PC-9 (cell line): ENCODE data around the gene SAPCD1. TPM values are rescaled to one million over a fixed set of nuclear protein-coding genes. Genes with fewer than 3 reads are reported as not detected.

Source experiments
- BruUV-seq: library from RNA; stranded (reverse); fragments of 400-500 nt; replicated peaks from 2 replicates; lab custom pipeline; 2021; lab: Mats Ljungman, UMichigan
- CTCF ChIA-PET: fragments of 300-600 bp; sonication (Branson Sonifier 250); formaldehyde crosslinking; loops from one replicate; lab custom pipeline; 2022; ENCODE audit warnings: antibody characterized with exemption; lab: Charles Lee
- POLR2A ChIA-PET: fragments of 300-600 bp; sonication (Branson Sonifier 250); formaldehyde crosslinking; loops from one replicate; lab custom pipeline; 2022; ENCODE audit warnings: antibody characterized with exemption; ENCODE audit not compliant: unreplicated experiment; lab: Charles Lee
- DNase-seq, 2 experiments: peaks; one replicate each; pipeline versions ENCODE4 v3.0.0 to v3.0.0-alpha.2; 2015 to 2022; ENCODE audit warnings: mixed read lengths in 1 of 2
- H2AFZ ChIP-seq: fragments of 200-600 bp; sonication (generic); 2 replicates; pipeline ENCODE4 v1.8.1; 2017; ENCODE audit warnings: antibody characterized with exemption
- H3F3A ChIP-seq: fragments of 200-600 bp; sonication (generic); 2 replicates; pipeline ENCODE4 v1.8.1; 2017; ENCODE audit warnings: antibody characterized with exemption, mild to moderate bottlenecking, low read depth; ENCODE audit not compliant: insufficient read depth
- H3K27ac ChIP-seq: fragments of 200-600 bp; sonication (generic); 2 replicates; pipeline ENCODE4 v1.6.1; 2016; ENCODE audit warnings: mixed run types
- H3K27me3 ChIP-seq: fragments of 200-600 bp; sonication (generic); 2 replicates; pipeline ENCODE4 v1.6.1; 2016; ENCODE audit warnings: low read depth, mixed run types; ENCODE audit not compliant: insufficient read depth
- H3K36me3 ChIP-seq: fragments of 200-600 bp; sonication (generic); 2 replicates; pipeline ENCODE4 v1.6.1; 2016; ENCODE audit warnings: low read depth, mixed run types
- H3K4me1 ChIP-seq: fragments of 200-600 bp; sonication (generic); replicated peaks from 2 replicates; pipeline ENCODE4 v1.6.1; 2016; ENCODE audit warnings: mixed run types; ENCODE audit not compliant: insufficient read depth
- H3K4me2 ChIP-seq: fragments of 200-600 bp; sonication (generic); 2 replicates; pipeline ENCODE4 v1.6.1; 2017; ENCODE audit warnings: mixed run types
- H3K4me3 ChIP-seq: fragments of 200-600 bp; sonication (generic); 2 replicates; pipeline ENCODE4 v1.6.1; 2016; ENCODE audit warnings: mixed run types
- H3K79me2 ChIP-seq: fragments of 200-600 bp; sonication (generic); 2 replicates; pipeline ENCODE4 v1.6.1; 2017; ENCODE audit warnings: low read depth, mixed run types
- H3K9me2 ChIP-seq: fragments of 200-600 bp; sonication (generic); 2 replicates; pipeline ENCODE4 v1.8.1; 2017; ENCODE audit warnings: mild to moderate bottlenecking; ENCODE audit not compliant: insufficient read depth
- H3K9me3 ChIP-seq: fragments of 200-600 bp; sonication (generic); 2 replicates; pipeline ENCODE4 v1.8.1; 2016; ENCODE audit warnings: low read depth; ENCODE audit not compliant: insufficient read depth
- H4K20me1 ChIP-seq: fragments of 200-600 bp; sonication (generic); 2 replicates; pipeline ENCODE4 v1.8.1; 2017; ENCODE audit not compliant: insufficient read depth
- EZH2 ChIP-seq: fragments of 200-600 bp; sonication (generic); IDR thresholded peaks from 2 replicates; pipeline ENCODE4 v1.8.0; 2017; ENCODE audit warnings: antibody characterized with exemption, low read depth
- intact Hi-C: fragments of 100-400 bp; cut with micrococcal nuclease; formaldehyde crosslinking; loops from one replicate; pipeline ENCODE4 v1.10.0; 2022; ENCODE audit not compliant: unreplicated experiment
- total RNA-seq: library from RNA; stranded (reverse); gene quantifications from 2 replicates; pipeline ENCODE4 v1.2.3, GENCODE V29; 2021
- TF ChIP-seq, protein P1 (sequence below): fragments of 200-600 bp; sonication (generic); conservative IDR thresholded peaks from 2 replicates; pipeline ENCODE4 v1.6.1; 2017; ENCODE audit warnings: mixed run types, antibody characterized with exemption, mild to moderate bottlenecking, moderate library complexity

SAPCD1 gene
- total RNA-seq, 1 experiment from 2014 or later, result 11.1 TPM

DNA sequence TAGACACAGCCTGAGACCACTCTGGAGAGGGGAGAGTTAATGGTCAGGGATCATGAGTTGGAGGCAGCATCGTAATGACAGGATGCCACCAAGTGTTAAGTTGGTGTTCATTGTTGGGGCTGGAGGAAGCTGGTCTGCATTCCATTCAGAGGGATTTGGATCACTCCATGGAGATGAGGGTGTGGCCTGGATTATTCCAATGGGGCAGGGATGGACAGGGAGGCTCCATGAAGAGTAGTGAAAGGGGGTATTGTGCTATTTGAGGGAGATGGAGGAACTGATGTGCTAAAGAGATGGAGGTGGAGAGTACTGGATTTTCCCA is 1.1 kb downstream of the SAPCD1 start:
- Histone ChIP-seq H3K9me3 (no peaks in the 10 kb centered on the region), H3K4me2 (no peak overlapping the region), H3K9me2 (no peaks in the 10 kb centered on the region), H3K27ac (no peak overlapping the region), H2AFZ (no peak overlapping the region), H3K4me3 (no peak overlapping the region), H3K36me3 (no peaks in the 10 kb centered on the region), H3K27me3 (no peaks in the 10 kb centered on the region), H3K4me1 (peaks cover 5% of the 10 kb centered on the region; the same call in 1 of the 2 replicates), H3F3A (peaks cover 8% of the 10 kb centered on the region; the same call in 1 of the 2 replicates), H4K20me1 (no peaks in the 10 kb centered on the region), H3K79me2 (no peaks in the 10 kb centered on the region)
- no peak for TF ChIP-seq EZH2
- TF ChIP-seq, protein P1, sequence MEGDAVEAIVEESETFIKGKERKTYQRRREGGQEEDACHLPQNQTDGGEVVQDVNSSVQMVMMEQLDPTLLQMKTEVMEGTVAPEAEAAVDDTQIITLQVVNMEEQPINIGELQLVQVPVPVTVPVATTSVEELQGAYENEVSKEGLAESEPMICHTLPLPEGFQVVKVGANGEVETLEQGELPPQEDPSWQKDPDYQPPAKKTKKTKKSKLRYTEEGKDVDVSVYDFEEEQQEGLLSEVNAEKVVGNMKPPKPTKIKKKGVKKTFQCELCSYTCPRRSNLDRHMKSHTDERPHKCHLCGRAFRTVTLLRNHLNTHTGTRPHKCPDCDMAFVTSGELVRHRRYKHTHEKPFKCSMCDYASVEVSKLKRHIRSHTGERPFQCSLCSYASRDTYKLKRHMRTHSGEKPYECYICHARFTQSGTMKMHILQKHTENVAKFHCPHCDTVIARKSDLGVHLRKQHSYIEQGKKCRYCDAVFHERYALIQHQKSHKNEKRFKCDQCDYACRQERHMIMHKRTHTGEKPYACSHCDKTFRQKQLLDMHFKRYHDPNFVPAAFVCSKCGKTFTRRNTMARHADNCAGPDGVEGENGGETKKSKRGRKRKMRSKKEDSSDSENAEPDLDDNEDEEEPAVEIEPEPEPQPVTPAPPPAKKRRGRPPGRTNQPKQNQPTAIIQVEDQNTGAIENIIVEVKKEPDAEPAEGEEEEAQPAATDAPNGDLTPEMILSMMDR, result no peak
- DNase-seq, result no peak
- no TSS peak for BruUV-seq
- POLR2A ChIA-PET, result interaction anchor here (0.6 kb wide), 4 partner anchors 9 to 125 kb away, joined by 3 to 7 read pairs (median 4); no protein-coding TSS in a partner anchor
- CTCF ChIA-PET, result no interaction called here
- intact Hi-C loops, result no loop called here

DNA sequence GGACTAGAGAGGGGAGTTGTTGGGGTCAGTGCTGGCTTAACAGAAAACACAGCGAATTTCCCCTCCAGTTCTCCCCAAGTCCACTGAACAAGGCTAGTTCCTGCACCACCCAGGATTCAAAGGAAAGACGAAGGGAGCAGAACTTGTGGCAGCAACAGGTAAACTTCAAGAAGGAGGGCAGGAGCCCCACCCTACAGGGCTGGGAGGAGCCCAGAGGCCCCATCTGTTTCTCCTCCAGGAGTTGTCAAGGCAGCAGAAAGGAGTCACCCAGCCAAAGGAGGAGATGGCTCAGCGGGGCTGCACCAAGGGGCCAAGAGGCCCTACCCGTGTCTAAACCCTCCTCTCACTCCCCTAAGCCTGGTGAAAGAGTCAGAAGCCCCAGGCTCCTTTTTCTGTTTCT is 1.7 kb downstream of the SAPCD1 start:
- H3F3A ChIP-seq, result peaks cover 8% of the 10 kb centered on the region; the same call in 1 of the 2 replicates
- no peaks in the 10 kb centered on the region for H3K36me3 ChIP-seq
- H3K9me2 ChIP-seq, result no peaks in the 10 kb centered on the region
- intact Hi-C loops, result no loop called here
- no TSS peak for BruUV-seq
- TF ChIP-seq EZH2, result no peak
- TF ChIP-seq, protein P1, result no peak
- DNase-seq, result no peak
- no peak overlapping the region for H3K4me2 ChIP-seq
- ChIA-PET POLR2A (interaction anchor here (0.6 to 0.7 kb wide), 5 partner anchors 8 to 125 kb away, joined by 3 to 7 read pairs (median 6); no protein-coding TSS in a partner anchor), CTCF (no interaction called here)
- H3K9me3 ChIP-seq, result no peaks in the 10 kb centered on the region
- H4K20me1 ChIP-seq, result no peaks in the 10 kb centered on the region
- H3K27ac ChIP-seq, result no peak overlapping the region
- no peaks in the 10 kb centered on the region for H3K27me3 ChIP-seq
- peaks cover 5% of the 10 kb centered on the region; the same call in 1 of the 2 replicates for H3K4me1 ChIP-seq
- H2AFZ ChIP-seq, result no peak overlapping the region
- no peak overlapping the region for H3K4me3 ChIP-seq
- H3K79me2 ChIP-seq, result no peaks in the 10 kb centered on the region

DNA sequence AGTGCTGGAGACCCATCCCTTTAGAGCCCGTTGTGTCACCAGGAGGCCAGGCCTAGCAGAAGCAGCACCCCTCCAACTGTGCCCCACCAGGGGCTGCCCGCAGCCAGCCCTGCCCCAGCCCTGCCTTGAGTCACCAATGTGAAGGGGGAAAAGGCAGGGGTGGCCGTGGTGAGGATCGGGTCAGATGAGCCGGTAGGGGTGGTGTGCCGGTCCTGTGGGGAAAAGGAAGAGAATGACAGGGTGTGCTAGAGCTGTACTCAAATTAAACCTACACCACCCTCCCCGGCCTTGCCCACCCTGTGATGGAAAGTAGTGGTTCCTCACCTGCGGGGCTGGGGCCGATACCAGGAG is 3.1 kb downstream of the SAPCD1 start:
- CTCF ChIA-PET, result interaction anchor here (0.5 to 1.0 kb wide), 2 partner anchors 26 to 27 kb away, joined by 3 to 4 read pairs; no protein-coding TSS in a partner anchor
- H3K79me2 ChIP-seq, result no peaks in the 10 kb centered on the region
- no peak overlapping the region for H3K4me3 ChIP-seq
- no peaks in the 10 kb centered on the region for H3K9me2 ChIP-seq
- H3K27me3 ChIP-seq, result no peaks in the 10 kb centered on the region
- H3K4me1 ChIP-seq, result peaks cover 8% of the 10 kb centered on the region; the same call in 1 of the 2 replicates
- H2AFZ ChIP-seq, result no peak overlapping the region
- POLR2A ChIA-PET, result interaction anchor here (0.5 kb wide), 1 partner anchor 28 kb away, joined by 5 read pairs; no protein-coding TSS in a partner anchor
- H4K20me1 ChIP-seq, result no peaks in the 10 kb centered on the region
- no peak overlapping the region for H3K4me2 ChIP-seq
- H3K9me3 ChIP-seq, result no peaks in the 10 kb centered on the region
- TF ChIP-seq EZH2, result no peak
- TF ChIP-seq, protein P1, result no peak
- intact Hi-C loops, result no loop called here
- DNase-seq, result no peak
- no TSS peak for BruUV-seq
- H3K27ac ChIP-seq, result no peak overlapping the region
- peaks cover 8% of the 10 kb centered on the region; the same call in 1 of the 2 replicates for H3F3A ChIP-seq
- H3K36me3 ChIP-seq, result no peaks in the 10 kb centered on the region
